ENCODE measurements around the gene CD59. TPM values are rescaled to one million over a fixed set of nuclear protein-coding genes. Genes with fewer than 3 reads are reported as not detected.

CD59 gene
- total and polyA plus RNA-seq, 2 of the 4 experiments (the other 2 are of a cell fraction) = 765 to 1,140 TPM

- TF ChIP-seq SMC3 (IDR thresholded peaks at IDR 0.05; ENCODE audit: low read depth, low read length) (no peak), MAZ (IDR thresholded peaks at IDR 0.05; ENCODE audit: borderline replicate concordance, low read depth, low read length) (no peak), ELK1 (IDR thresholded peaks at IDR 0.05; ENCODE audit: borderline replicate concordance, low read depth, low read length) (no peak), USF2 (IDR thresholded peaks at IDR 0.05; ENCODE audit: low read depth, low read length) (no peak), MXI1 (IDR thresholded peaks at IDR 0.05; ENCODE audit: borderline replicate concordance, low read depth, low read length) (no peak), RAD21 (IDR thresholded peaks at IDR 0.05; ENCODE audit: low read length) (no peak), MAFK (IDR thresholded peaks at IDR 0.05; ENCODE audit: low read depth, low read length) (no peak), RFX5 (IDR thresholded peaks at IDR 0.05; ENCODE audit: low read depth, low read length) (no peak), CHD1 (IDR thresholded peaks at IDR 0.05; ENCODE audit: low read depth, low read length) (no peak)
- peak overlapping the region; percentile 98 for H3K4ac ChIP-seq (ENCODE audit: low read depth, low read length)
- peak overlapping the region; percentile 95 for H2BK5ac ChIP-seq (ENCODE audit: low read depth, low read length, poor library complexity, severe bottlenecking)
- H3K4me3 ChIP-seq (ENCODE audit: insufficient read depth, low read depth, low read length) = no peak overlapping the region
- no peak for DNase-seq
- 60% methylated on average over 1 of the region's 5 CpGs; no CpG with 5 or more reads in 1 of the 2 experiments for WGBS, 2 experiments (ENCODE audit: extremely low coverage in 2 of 2, insufficient read length in 1 of 2)
- H2BK120ac ChIP-seq (ENCODE audit: low read depth, low read length) = peak overlapping the region; percentile 100
- peak overlapping the region; percentile 92 for H2AK5ac ChIP-seq (ENCODE audit: low read depth, low read length)
- H3K79me1 ChIP-seq (ENCODE audit: low read depth in 1 of 2, low read length in 2 of 2) = peaks cover 0 to 45% of the 10 kb centered on the region in 2 experiments; a peak in 3 of 4 replicates
- no peaks in the 10 kb centered on the region for H3K9me3 ChIP-seq (ENCODE audit: control insufficient read depth, insufficient read depth, low read length)
- no peaks in the 10 kb centered on the region for H3K27me3 ChIP-seq (ENCODE audit: control insufficient read depth, insufficient read depth, low read length)
- peak overlapping the region; percentile 84 to 93 for H4K8ac ChIP-seq (ENCODE audit: low read depth in 2 of 2, low read length in 2 of 2)
- H4K5ac ChIP-seq (ENCODE audit: low read depth, low read length) = peak overlapping the region; percentile 93
- ATAC-seq (ENCODE audit: low read depth) = no peak
- H2AK9ac ChIP-seq (replicated peaks; ENCODE audit: low read depth, low read length, poor library complexity) = peak overlapping the region; percentile 92
- peak overlapping the region; percentile 95 for H3K18ac ChIP-seq (ENCODE audit: low read depth, low read length)
- H2BK20ac ChIP-seq (ENCODE audit: low read depth, low read length) = peak overlapping the region; percentile 98
- peak overlapping the region; percentile 72 for H3K56ac ChIP-seq (ENCODE audit: extremely low read depth, insufficient read depth, low read length)
- intact Hi-C loops (cut with micrococcal nuclease) (loop anchor here (2.0 to 5.0 kb wide), 2 partner anchors 44 to 240 kb away; partner anchors contain the start of gene CD59), in situ Hi-C loops (cut with MboI; ENCODE audit: low sequenced_read_pairs) (loop anchor here (5.0 kb wide), 1 partner anchor 535 kb away; no protein-coding TSS in a partner anchor), dilution Hi-C loops (cut with HindIII; ENCODE audit: low sequenced_read_pairs, unreplicated experiment) (no loop called here)
- peak overlapping the region; percentile 58 for H3K4me2 ChIP-seq (ENCODE audit: low read depth, low read length)
- POLR2A ChIA-PET (ENCODE audit: unreplicated experiment) = interaction anchor here (1.0 to 1.9 kb wide), 3 partner anchors 9 to 50 kb away, joined by 3 to 6 read pairs (median 3); partner anchors contain the start of genes C11orf91 and CD59
- peak overlapping the region; percentile 10; the same call in 1 of the 2 replicates for H3K9ac ChIP-seq (ENCODE audit: low read depth, low read length)
- peaks cover 40% of the 10 kb centered on the region for H3K4me1 ChIP-seq (ENCODE audit: control insufficient read depth, insufficient read depth, low read length)
- H3K36me3 ChIP-seq (ENCODE audit: control insufficient read depth, insufficient read depth, low read length) = no peaks in the 10 kb centered on the region
- peak overlapping the region; percentile 88 for H3K27ac ChIP-seq (ENCODE audit: insufficient read depth, low read length)
- CTCF ChIA-PET = interaction anchor here (0.6 to 1.1 kb wide), 3 partner anchors 69 to 1203 kb away, joined by 3 to 4 read pairs (median 3); no protein-coding TSS in a partner anchor
- no peaks in the 10 kb centered on the region; the same call in 1 of the 2 replicates for H4K20me1 ChIP-seq (ENCODE audit: insufficient read depth, low read length)
- H3K9me1 ChIP-seq (ENCODE audit: insufficient read depth, low read length) = peaks cover 36% of the 10 kb centered on the region
- peak overlapping the region; percentile 95 for H3K23ac ChIP-seq (ENCODE audit: low read depth, low read length)
- peak overlapping the region; percentile 97 for H4K91ac ChIP-seq (ENCODE audit: insufficient read depth, low read depth, low read length)
- no TSS peak for BruUV-seq (replicated peaks)
- H2BK15ac ChIP-seq (ENCODE audit: low read depth, low read length) = peak overlapping the region; percentile 97; the same call in 2 of the 3 replicates
- H3K14ac ChIP-seq (replicated peaks; ENCODE audit: low read depth, low read length) = peak overlapping the region; percentile 94
- peak overlapping the region; percentile 55 for H2AFZ ChIP-seq (replicated peaks; ENCODE audit: low read length, poor library complexity)
Observed at GRCh38 chr11:33692541-33692940, 43.7 kb downstream of the CD59 start.
